Breast epithelium (tissue), 3 donors: Measurements from ENCODE around the gene UGT1A10.

Source experiments
- POLR2AphosphoS5 ChIP-seq, 3 donors: sonication (generic); formaldehyde crosslinking; IDR thresholded peaks; one replicate each; pipeline ENCODE4 v1.6.1; 2017; ENCODE audit warnings: antibody characterized with exemption in 3 of 3
- TF ChIP-seq, protein P1 (sequence below), 3 donors: fragments of 450-650 bp; IDR thresholded peaks; one replicate each; pipeline ENCODE4 v1.5.1; 2016 to 2017; ENCODE audit warnings: antibody characterized with exemption in 3 of 3, mild to moderate bottlenecking in 3 of 3, moderate library complexity in 3 of 3

DNA sequence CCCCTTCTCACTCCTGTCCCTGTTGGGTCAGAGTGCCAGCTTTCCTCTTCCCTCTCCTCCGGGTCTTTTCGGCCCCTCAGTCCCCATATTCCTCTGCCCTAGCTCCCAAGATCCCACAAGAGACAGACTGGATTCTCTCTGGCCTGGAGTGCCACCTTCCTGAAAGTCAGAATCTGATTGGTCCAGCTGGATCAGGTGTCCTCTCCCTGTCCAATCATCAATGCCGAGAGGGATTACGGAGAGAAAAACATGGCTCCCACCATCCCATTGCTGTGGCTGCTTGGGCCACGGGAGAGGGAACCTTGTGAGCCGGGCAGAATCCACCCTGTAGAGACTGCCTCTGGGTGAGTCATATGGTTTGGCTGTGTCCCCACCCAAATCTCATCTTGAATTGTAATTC lies 139.2 kb downstream of the UGT1A10 start:
- no peak for TF ChIP-seq POLR2AphosphoS5 (IDR thresholded peaks at IDR 0.05)
- TF ChIP-seq, protein P1, sequence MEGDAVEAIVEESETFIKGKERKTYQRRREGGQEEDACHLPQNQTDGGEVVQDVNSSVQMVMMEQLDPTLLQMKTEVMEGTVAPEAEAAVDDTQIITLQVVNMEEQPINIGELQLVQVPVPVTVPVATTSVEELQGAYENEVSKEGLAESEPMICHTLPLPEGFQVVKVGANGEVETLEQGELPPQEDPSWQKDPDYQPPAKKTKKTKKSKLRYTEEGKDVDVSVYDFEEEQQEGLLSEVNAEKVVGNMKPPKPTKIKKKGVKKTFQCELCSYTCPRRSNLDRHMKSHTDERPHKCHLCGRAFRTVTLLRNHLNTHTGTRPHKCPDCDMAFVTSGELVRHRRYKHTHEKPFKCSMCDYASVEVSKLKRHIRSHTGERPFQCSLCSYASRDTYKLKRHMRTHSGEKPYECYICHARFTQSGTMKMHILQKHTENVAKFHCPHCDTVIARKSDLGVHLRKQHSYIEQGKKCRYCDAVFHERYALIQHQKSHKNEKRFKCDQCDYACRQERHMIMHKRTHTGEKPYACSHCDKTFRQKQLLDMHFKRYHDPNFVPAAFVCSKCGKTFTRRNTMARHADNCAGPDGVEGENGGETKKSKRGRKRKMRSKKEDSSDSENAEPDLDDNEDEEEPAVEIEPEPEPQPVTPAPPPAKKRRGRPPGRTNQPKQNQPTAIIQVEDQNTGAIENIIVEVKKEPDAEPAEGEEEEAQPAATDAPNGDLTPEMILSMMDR (IDR thresholded peaks at IDR 0.05), result no peak
